Measurements from ENCODE around the gene GPR149.
"Not testable (repeated sequence)": the region's sequence is repeated elsewhere in the genome, so short reads cannot be mapped to it uniquely, and the experiment has no call there.

GPR149 gene, protein sequence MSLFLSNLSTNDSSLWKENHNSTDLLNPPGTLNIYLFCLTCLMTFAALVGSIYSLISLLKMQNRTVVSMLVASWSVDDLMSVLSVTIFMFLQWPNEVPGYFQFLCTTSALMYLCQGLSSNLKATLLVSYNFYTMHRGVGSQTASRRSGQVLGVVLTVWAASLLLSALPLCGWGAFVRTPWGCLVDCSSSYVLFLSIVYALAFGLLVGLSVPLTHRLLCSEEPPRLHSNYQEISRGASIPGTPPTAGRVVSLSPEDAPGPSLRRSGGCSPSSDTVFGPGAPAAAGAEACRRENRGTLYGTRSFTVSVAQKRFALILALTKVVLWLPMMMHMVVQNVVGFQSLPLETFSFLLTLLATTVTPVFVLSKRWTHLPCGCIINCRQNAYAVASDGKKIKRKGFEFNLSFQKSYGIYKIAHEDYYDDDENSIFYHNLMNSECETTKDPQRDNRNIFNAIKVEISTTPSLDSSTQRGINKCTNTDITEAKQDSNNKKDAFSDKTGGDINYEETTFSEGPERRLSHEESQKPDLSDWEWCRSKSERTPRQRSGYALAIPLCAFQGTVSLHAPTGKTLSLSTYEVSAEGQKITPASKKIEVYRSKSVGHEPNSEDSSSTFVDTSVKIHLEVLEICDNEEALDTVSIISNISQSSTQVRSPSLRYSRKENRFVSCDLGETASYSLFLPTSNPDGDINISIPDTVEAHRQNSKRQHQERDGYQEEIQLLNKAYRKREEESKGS

DNA sequence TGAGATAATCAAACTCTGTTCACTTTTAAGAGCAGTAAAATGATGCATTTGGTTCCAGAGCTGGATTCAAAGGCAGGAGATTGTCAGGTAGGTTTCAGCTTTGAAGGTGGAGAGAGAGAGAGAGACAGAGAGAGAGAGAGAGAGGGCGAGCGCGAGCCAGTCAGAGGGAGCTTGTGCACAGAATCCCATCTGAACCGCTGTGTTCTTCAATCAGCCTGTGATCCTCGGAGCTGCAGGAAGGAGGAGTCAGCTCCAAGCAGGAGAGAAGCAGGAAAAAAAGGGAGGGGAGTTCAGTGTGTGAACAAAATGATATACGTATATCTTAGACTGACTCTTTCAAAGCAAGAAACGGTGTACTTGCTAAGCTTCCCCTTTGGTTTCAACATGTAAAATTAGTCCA, at the start of gene GPR149:
Gene GPR149 (minus strand): TSS at position 177 of the 400 bp plus-strand sequence. CDS start 575 bp downstream, outside the sequence.
- TF ChIP-seq, protein P1, sequence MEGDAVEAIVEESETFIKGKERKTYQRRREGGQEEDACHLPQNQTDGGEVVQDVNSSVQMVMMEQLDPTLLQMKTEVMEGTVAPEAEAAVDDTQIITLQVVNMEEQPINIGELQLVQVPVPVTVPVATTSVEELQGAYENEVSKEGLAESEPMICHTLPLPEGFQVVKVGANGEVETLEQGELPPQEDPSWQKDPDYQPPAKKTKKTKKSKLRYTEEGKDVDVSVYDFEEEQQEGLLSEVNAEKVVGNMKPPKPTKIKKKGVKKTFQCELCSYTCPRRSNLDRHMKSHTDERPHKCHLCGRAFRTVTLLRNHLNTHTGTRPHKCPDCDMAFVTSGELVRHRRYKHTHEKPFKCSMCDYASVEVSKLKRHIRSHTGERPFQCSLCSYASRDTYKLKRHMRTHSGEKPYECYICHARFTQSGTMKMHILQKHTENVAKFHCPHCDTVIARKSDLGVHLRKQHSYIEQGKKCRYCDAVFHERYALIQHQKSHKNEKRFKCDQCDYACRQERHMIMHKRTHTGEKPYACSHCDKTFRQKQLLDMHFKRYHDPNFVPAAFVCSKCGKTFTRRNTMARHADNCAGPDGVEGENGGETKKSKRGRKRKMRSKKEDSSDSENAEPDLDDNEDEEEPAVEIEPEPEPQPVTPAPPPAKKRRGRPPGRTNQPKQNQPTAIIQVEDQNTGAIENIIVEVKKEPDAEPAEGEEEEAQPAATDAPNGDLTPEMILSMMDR (IDR thresholded peaks at IDR 0.05; ENCODE audit: low read depth, low read length, missing control alignments) = no peak
- in situ Hi-C loops (cut with HindIII; ENCODE audit: low sequenced_read_pairs) = no loop called here
- DNase-seq (ENCODE audit: low read depth) = no peak
- peak within 1 kb of the TSS; percentile 29 for H3K4me3 ChIP-seq (ENCODE audit: low read depth, low read length)

DNA sequence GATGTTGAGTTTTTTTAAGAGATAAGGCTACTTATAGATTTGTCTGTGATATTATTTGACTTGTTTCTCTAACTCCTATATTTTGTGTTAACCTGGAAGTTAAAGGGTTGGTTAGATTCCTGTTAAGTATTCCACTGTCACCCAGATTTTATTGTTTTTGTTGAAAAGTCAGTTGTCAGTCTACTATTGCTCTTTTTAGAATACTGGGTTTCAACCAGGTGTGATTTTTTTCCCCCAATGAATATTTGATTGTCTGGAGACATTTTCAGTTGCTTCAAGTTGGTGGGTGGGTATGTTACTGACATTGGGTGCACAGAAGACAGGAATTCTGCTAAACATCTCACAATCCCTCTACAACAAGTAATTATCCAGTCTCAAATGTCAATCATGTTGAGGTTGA, 43.8 kb upstream of the GPR149 start:
- in situ Hi-C loops (cut with HindIII; ENCODE audit: low sequenced_read_pairs) = no loop called here
- H3K4me3 ChIP-seq (ENCODE audit: low read depth, low read length) = no peak overlapping the region
- TF ChIP-seq, protein P1 (IDR thresholded peaks at IDR 0.05; ENCODE audit: low read depth, low read length, missing control alignments) = no peak
- no peak for DNase-seq (ENCODE audit: low read depth)

DNA sequence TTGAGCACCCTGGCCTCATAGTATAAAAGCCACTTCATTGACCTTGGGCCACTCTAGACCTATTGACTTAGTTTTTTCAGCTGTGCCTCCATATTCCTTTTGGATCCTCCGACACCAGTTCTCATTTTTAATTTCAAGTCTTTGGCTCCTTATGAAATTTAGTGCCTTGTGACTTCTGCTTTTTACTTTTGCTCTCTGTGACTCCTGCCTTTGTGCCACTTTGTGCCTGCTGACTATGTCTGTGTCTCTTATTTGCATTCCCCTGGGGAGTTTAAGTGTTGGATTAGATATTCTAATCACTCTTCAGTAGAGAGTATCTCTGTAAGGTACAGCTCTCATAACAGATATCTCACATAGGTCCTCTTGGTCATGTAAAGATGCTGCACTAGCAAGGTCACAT, 39.6 kb upstream of the GPR149 start:
- in situ Hi-C loops (cut with HindIII; ENCODE audit: low sequenced_read_pairs) = no loop called here
- no peak overlapping the region for H3K4me3 ChIP-seq (ENCODE audit: low read depth, low read length)
- no peak for DNase-seq (ENCODE audit: low read depth)
- TF ChIP-seq, protein P1 (IDR thresholded peaks at IDR 0.05; ENCODE audit: low read depth, low read length, missing control alignments) = no peak

DNA sequence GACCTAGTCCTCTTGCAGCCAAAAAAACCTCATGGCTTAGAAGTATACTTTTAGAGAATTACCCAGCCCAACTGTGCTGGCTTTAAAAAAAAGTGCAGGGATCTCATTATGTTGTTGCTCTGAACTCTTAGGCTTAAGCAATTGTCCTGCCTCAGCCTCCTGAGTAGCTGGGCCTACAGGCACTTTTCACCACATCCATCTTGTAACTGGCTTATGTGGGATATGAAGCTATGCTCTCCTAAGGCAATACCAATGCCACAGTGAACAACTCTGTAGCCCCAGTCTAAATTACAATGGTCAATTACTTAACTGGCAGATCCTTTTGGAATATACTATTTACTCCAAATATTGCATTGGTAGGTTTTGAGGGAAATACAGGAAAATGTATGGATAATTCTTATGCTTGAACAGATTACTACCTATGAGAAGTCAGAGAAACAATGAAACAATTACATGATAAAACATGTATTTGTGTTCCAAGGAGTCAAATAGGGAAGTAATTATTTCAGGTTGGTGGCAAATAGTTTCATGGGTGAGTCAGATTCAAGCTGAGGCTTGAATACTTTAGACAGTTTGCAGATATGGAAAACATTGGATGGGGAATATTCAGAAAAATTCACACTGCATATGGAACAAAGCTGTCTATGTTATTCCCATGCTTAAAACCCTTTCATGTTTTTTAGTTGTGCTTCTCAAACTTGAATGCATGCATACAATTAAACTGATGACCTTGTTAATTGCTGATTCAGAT, 34.6 kb upstream of the GPR149 start:
- in situ Hi-C loops (cut with HindIII; ENCODE audit: low sequenced_read_pairs) = no loop called here
- H3K4me3 ChIP-seq (ENCODE audit: low read depth, low read length) = no peak overlapping the region
- DNase-seq (ENCODE audit: low read depth) = no peak
- TF ChIP-seq, protein P1 (IDR thresholded peaks at IDR 0.05; ENCODE audit: low read depth, low read length, missing control alignments) = no peak

DNA sequence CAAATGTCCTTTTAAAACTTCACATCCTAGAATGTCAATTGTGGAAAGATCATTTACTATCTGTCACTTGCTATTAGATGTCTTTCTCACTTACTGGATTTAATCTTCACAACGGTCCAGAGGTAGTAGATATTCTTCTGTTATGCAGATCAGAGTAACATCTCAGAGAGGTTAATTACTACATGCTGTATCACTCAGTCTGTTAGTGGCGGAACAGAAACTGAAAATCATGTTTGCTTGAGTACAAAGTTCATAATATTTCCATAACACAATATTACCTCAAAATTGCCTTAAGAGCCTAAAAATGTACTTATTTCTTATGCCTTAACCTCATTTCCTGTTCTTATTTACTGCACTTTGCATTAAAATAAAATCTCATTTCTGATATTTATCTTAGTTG, 28.6 kb upstream of the GPR149 start:
- H3K4me3 ChIP-seq (ENCODE audit: low read depth, low read length) = no peak overlapping the region
- in situ Hi-C loops (cut with HindIII; ENCODE audit: low sequenced_read_pairs) = no loop called here
- no peak for DNase-seq (ENCODE audit: low read depth)
- TF ChIP-seq, protein P1 (IDR thresholded peaks at IDR 0.05; ENCODE audit: low read depth, low read length, missing control alignments) = no peak

DNA sequence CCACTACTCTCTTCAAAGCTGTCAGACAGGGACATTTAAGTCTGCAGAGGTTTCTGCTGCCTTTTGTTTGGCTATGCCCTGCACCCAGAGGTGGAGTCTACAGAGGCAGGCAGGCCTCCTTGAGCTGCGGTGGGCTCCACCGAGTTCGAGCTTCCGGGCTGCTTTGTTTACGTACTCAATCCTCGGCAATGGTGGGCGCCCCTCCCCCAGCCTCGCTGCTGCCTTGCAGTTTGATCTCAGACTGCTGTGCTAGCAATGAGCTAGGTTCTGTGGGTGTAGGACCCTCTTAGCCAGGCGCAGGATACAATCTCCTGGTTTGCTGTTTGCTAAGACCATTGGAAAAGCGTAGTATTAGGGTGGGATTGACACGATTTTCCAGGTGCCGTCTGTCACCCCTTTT, 9.1 kb upstream of the GPR149 start:
- DNase-seq (ENCODE audit: low read depth); in situ Hi-C loops (cut with HindIII; ENCODE audit: low sequenced_read_pairs); H3K4me3 ChIP-seq (ENCODE audit: low read depth, low read length): not testable (repeated sequence)
